ENCODE results near the gene TEAD1.
A peak's percentile ranks its signal among the peaks of the same experiment; 100 is the strongest.

The TEAD1 gene

DNA sequence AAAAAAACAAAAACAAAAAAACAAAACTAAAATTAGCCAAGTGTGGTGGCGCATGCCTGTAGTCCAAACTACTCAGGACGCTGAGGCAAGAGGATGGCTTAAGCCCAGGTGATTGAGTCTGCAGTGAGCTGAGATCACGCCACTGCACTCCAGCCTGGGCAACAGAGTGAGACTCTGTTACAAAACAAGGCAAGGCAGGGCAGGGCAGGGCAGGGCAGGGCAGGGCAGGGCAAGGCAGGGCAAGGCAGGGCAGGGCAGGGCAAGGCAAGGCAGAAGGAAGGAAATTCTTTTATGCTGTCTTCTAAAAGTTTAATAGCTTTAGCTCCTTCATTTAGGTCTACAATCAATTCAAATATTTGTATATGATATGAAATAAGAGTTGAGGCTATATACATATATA is 284.8 kb downstream of the TEAD1 start:
- no peak for TF ChIP-seq Cebpa-rat (IDR thresholded peaks at IDR 0.05)
- no peak overlapping the region for H3K4me3 ChIP-seq

DNA sequence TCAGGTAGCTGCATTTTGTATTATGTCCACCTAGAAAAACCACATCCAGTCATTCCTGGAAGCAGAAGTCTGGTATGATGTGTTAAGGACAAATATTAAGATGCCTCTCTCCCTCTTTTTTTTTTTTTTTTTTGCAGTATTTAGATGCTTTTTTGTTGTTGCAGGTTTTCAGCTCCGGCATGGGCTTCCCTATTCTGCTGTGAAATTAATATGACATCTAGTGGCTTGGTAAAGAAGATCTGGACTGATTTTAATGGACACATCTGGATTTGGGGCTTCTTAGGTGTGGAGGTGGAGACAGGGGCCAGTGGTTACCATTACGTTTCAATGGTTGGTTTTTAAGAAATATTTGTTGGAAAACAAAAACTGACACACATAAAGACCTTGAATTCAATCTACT is 287.4 kb downstream of the TEAD1 start:
- Histone ChIP-seq H3K4me1 (peaks cover 0 to 6% (median 0%) of the 10 kb centered on the region in 10 experiments; a peak in 1 of 20 replicates), H3K36me3 (no peaks in the 10 kb centered on the region), H4K20me1 (no peaks in the 10 kb centered on the region), H3K27me3 (no peaks in the 10 kb centered on the region), H3K4me3 (no peak overlapping the region), H3K9me3 (replicated peaks in 1 of 11) (no peaks in the 10 kb centered on the region), H3K27ac (no peak overlapping the region), H3K9ac (no peak overlapping the region), H3K4me2 (no peak overlapping the region)
- TF ChIP-seq Cebpa-rat (IDR thresholded peaks at IDR 0.05) = no peak

More for the DNA sequence above, 284.8 kb downstream of the TEAD1 start:
- Histone ChIP-seq H3K27ac (no peak overlapping the region), H3K4me2 (no peak overlapping the region), H3K36me3 (no peaks in the 10 kb centered on the region), H3K9me3 (replicated peaks in 1 of 11) (no peaks in the 10 kb centered on the region; a peak in 1 of 22 replicates), H3K27me3 (no peaks in the 10 kb centered on the region), H3K4me1 (no peaks in the 10 kb centered on the region), H3K9ac (no peak overlapping the region), H4K20me1 (no peaks in the 10 kb centered on the region)

DNA sequence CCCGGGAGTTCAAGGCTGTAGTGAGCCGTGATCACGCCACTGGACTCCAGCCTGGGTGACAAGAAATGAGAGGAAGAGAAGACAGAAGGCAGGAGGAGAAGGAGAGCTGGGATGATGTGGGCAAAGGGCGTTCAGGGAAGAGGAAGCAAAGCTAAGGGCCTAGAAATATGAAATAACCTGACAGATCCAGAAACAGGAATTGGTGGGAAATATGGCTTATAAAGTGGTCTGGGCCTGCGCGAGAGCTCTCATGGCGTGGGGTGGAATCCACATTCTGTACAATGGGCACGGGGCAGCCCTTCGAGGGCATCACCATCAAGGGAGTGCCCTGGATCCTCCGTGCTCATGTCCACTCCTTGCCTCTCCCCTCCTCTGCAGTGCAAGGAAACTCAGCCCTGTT is 288.1 kb downstream of the TEAD1 start:
- Histone ChIP-seq H3K27ac (no peak overlapping the region), H4K20me1 (no peaks in the 10 kb centered on the region), H3K4me2 (no peak overlapping the region), H3K9ac (no peak overlapping the region; a peak in 1 of 22 replicates), H3K4me3 (no peak overlapping the region), H3K4me1 (peaks cover 0 to 6% (median 0%) of the 10 kb centered on the region in 10 experiments; a peak in 1 of 20 replicates), H3K27me3 (no peaks in the 10 kb centered on the region), H3K9me3 (replicated peaks in 1 of 11) (no peaks in the 10 kb centered on the region), H3K36me3 (no peaks in the 10 kb centered on the region)
- TF ChIP-seq Cebpa-rat (IDR thresholded peaks at IDR 0.05) = no peak

DNA sequence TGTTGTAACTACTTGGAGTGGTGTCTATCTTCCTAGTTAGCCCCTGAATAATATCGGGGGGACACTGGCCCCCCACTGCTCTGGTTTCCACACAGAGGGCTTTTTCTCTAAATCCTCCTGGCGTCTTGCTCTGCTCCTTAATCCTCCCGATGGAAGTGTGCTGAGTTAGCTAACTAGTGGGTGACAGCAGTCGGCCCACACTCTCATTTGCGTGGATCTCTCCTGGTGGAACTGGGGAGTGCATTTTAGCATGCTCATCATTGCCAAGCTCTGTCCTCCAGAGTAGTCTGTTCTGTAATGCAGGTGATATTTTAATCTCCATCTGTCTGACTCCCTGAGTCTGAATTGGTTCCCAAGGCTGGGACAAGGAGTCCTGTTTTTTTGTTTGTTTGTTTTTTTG is 288.8 kb downstream of the TEAD1 start:
- Histone ChIP-seq H3K36me3 (no peaks in the 10 kb centered on the region), H3K4me3 (no peak overlapping the region), H3K27me3 (no peaks in the 10 kb centered on the region), H3K27ac (no peak overlapping the region), H3K9ac (no peak overlapping the region), H3K9me3 (replicated peaks in 1 of 11) (no peaks in the 10 kb centered on the region), H4K20me1 (no peaks in the 10 kb centered on the region), H3K4me1 (peaks cover 0 to 6% (median 0%) of the 10 kb centered on the region in 10 experiments; a peak in 1 of 20 replicates), H3K4me2 (no peak overlapping the region)
- no peak for TF ChIP-seq Cebpa-rat (IDR thresholded peaks at IDR 0.05)

DNA sequence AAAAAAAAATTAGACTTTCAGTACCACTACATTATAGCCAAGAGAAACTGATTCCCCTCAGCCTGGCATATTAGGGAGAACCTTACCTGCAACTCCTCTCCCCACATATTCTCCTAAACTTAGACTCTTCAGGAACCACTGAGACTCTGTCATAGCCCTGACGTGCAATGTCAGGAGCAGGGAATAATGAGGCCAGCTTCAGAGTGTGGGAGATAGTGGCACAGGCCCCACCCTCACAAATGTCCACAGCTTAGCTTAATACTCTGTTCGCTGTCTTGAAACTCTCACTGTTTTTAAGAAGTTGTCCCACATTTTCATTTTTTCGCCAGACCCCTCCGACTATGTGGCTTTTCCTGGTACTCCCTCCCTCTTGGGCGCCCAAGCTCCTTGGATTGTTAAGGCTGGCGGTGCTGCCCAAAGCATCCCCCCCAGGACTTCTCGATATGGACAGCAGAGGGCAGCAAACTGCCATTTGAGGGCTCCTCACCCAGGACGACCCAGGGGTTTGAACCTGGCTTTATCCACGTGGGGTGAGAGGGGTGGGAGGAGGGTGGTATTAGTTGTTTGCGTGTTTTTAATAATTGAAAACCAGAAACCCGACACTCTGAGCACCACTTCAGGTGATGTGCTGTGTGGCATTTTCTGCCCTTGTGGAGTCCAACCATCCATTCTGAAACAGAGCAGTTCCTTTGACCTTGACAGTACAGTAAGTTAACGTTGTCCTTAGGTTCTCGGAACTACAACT is 289.7 kb downstream of the TEAD1 start:
- no peak for TF ChIP-seq Cebpa-rat (IDR thresholded peaks at IDR 0.05)
- Histone ChIP-seq H3K36me3 (no peaks in the 10 kb centered on the region), H3K27ac (no peak overlapping the region), H3K9me3 (replicated peaks in 1 of 11) (no peaks in the 10 kb centered on the region), H4K20me1 (no peaks in the 10 kb centered on the region; a peak in 1 of 22 replicates), H3K4me1 (peaks cover 0 to 6% (median 0%) of the 10 kb centered on the region in 10 experiments; a peak in 1 of 20 replicates), H3K4me3 (no peak overlapping the region), H3K4me2 (0 out of 22 replicates have a peak overlapping the region, but pooled peaks of 1 of the 11 experiments have one; percentile 3), H3K9ac (no peak overlapping the region), H3K27me3 (no peaks in the 10 kb centered on the region)

DNA sequence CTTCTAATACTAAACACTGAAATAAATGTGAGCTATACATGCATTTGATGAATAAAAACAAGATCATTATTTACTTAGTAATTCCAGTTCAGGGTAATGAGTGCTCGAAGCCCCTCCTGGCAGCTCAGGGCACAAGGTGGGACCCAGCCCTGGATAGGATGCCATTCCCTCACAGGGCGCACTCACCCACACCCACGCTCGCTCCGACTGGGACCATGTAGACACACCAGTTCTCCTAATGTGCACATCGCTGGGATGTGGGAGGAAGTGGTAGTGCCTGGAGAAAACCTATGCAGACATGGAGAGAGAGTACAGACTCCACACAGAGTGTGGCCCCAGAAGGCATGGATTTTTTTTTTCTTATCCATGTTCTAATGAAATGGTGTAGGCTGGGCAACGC is 290.4 kb downstream of the TEAD1 start:
- no peaks in the 10 kb centered on the region for H3K36me3 ChIP-seq
- H3K27ac ChIP-seq = no peak overlapping the region
- H3K9ac ChIP-seq = no peak overlapping the region
- H3K4me2 ChIP-seq = no peak overlapping the region
- H4K20me1 ChIP-seq = no peaks in the 10 kb centered on the region; a peak in 1 of 22 replicates
- no peak for TF ChIP-seq Cebpa-rat (IDR thresholded peaks at IDR 0.05)
- no peaks in the 10 kb centered on the region for H3K27me3 ChIP-seq
- H3K9me3 ChIP-seq (replicated peaks in 1 of 11) = no peaks in the 10 kb centered on the region
- H3K4me1 ChIP-seq = peaks cover 0 to 6% (median 0%) of the 10 kb centered on the region in 10 experiments; a peak in 1 of 20 replicates
- no peak overlapping the region for H3K4me3 ChIP-seq

DNA sequence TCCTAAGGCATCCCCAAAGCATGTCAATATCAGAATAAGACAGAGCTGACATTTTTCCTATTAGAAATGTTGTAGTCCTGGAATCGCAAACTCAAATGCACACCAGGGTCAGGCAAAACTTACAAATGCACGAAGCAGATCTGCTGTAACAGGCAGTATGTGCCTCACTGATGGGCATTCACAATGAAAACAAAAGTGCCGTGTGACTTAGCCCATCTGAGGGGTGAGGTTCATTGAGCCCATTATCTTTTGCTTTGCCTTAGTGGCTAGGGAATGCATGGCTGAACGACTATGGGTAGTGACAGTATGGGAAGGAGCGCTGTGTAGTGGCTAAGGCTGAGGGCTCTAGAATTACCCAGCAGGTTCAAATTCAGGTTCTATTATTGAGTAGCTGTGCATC is 291.8 kb downstream of the TEAD1 start:
- peaks cover 0 to 6% (median 0%) of the 10 kb centered on the region in 10 experiments; a peak in 1 of 20 replicates for H3K4me1 ChIP-seq
- H3K27me3 ChIP-seq = no peaks in the 10 kb centered on the region
- H4K20me1 ChIP-seq = no peaks in the 10 kb centered on the region; a peak in 1 of 22 replicates
- peaks cover 0 to 9% (median 0%) of the 10 kb centered on the region in 11 experiments; a peak in 3 of 22 replicates for H3K9me3 ChIP-seq (replicated peaks in 1 of 11)
- H3K36me3 ChIP-seq = no peaks in the 10 kb centered on the region
- no peak overlapping the region for H3K9ac ChIP-seq
- no peak for TF ChIP-seq Cebpa-rat (IDR thresholded peaks at IDR 0.05)
- no peak overlapping the region for H3K4me2 ChIP-seq
- no peak overlapping the region for H3K27ac ChIP-seq
- no peak overlapping the region for H3K4me3 ChIP-seq

DNA sequence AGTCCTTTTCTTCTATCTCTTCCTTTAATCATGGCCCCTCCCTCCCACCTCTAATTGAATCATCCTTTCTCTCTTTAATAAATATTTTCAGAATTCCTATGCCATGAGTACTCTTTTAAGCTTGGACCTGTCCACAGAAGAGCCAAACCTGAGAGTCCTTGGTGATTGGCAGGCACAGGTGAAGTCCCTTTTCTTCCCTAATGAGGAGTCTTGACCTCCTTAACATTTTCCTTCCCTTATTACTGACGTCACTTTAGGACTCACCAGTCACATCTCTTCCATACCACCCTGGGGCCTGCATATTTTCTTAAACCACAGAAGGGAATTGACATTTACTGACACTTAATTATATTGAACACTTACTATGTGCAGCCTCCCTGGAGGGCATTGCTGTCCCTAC is 293.9 kb downstream of the TEAD1 start:
- Histone ChIP-seq H3K4me2 (no peak overlapping the region), H3K9me3 (replicated peaks in 1 of 11) (peaks cover 0 to 9% (median 0%) of the 10 kb centered on the region in 11 experiments; a peak in 3 of 22 replicates), H3K27me3 (no peaks in the 10 kb centered on the region), H3K4me3 (no peak overlapping the region), H3K36me3 (no peaks in the 10 kb centered on the region), H4K20me1 (no peaks in the 10 kb centered on the region; a peak in 1 of 22 replicates), H3K4me1 (peaks cover 0 to 6% (median 0%) of the 10 kb centered on the region in 10 experiments; a peak in 1 of 20 replicates), H3K27ac (no peak overlapping the region), H3K9ac (no peak overlapping the region)
- TF ChIP-seq Cebpa-rat (IDR thresholded peaks at IDR 0.05) = no peak

DNA sequence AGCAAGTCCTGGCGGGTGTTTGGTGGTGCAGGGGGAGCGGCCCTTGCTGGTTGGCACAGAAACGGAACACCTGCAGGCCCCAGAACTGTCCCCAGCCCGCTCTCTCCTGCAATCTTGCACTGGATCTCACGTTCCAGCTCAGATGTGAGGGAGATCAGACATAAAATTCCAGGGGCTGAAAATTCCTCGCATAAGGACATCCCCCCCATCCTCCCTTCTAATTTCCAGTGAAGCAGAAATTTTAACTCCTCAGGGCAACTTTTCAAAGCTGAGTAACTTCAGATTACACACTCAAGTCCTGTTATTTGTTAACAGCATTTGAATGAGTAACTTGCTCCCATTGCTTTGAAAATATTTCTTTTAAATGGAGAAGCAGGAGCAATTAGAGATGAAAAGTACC is 294.6 kb downstream of the TEAD1 start:
- Histone ChIP-seq H3K9ac (no peak overlapping the region), H4K20me1 (no peaks in the 10 kb centered on the region; a peak in 1 of 22 replicates), H3K9me3 (replicated peaks in 1 of 11) (peaks cover 0 to 9% (median 0%) of the 10 kb centered on the region in 11 experiments; a peak in 3 of 22 replicates), H3K27ac (no peak overlapping the region), H3K36me3 (no peaks in the 10 kb centered on the region), H3K4me2 (no peak overlapping the region), H3K27me3 (no peaks in the 10 kb centered on the region), H3K4me1 (peaks cover 0 to 6% (median 0%) of the 10 kb centered on the region in 10 experiments; a peak in 1 of 20 replicates), H3K4me3 (no peak overlapping the region)
- no peak for TF ChIP-seq Cebpa-rat (IDR thresholded peaks at IDR 0.05)
